HG03521 (cell line): ENCODE data around the gene SOX3.

Source experiments
- ATAC-seq: cut with Tn5 transposase; IDR thresholded peaks from one replicate; pipeline ENCODE4 v1.9.1; 2021; ENCODE audit warnings: mild to moderate bottlenecking, moderate library complexity; ENCODE audit not compliant: unreplicated experiment

The SOX3 gene

DNA sequence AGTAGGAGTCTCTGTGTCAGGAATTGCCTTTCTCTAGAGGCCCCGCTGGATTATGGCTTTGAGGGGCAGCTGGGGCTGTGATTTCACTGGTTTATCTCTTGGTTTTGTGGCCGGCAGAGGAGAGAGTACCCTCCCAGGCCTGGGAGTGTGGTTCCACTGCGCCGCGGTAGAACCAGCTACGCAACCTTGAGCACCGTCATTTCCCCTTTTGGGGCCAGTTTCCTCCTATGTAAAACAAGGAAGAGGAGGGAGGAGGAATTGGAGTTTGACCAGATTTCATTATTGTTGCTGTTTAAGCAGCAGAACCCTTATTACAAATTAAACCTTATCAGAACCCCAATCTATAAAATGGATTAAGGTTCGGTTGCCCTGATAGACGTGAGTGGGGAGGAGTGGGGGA, 4.4 kb downstream of the SOX3 start:
- ATAC-seq, result no peak

- ATAC-seq, result no peak
These were observed 9.1 kb downstream of the SOX3 start for GRCh38 chrX:140495739-140496138.

GRCh38 chrX:140492066-140492994, 12.5 kb downstream of the SOX3 start:
- no peak for ATAC-seq

DNA sequence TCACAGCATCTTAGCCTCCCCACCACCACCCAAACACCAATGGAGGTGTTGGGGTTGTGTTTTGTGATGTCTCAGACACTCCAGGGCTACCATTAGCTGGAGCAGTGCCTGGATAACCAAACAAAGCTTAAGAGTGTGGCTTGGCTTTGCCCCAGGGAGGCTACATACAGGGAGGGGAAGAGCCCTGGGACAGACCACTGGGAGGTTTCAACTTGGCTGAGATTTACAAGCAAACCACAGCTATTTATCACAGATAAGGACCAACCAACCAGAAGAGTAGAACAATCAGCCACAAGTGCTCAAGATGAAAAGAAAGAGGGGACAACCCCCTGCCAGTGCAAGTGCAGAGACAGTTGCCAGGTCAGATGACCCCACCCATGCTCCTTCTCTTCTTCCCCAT, 24.1 kb downstream of the SOX3 start:
- ATAC-seq, result no peak

- no peak for ATAC-seq
These were observed 26.9 kb downstream of the SOX3 start for GRCh38 chrX:140477987-140478386.

DNA sequence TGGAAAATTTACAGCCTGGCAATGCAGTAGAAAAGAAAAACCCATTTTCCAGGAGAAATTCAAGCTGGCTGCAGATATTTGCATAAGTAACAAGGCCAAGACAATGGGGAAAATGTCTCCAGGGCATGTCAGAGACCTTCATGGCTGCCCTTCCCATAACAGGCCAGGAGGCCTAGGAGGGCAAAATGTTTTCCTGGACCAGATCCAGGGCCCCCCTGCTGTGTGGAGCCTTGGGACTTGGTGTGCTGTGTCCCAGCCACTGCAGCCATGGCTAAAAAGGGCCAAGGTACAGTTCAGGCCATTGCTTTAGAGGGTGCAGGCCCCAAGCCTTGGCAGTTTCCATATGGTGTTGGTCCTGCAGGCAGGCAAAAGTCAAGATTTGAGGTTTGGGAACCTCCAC, 29.8 kb downstream of the SOX3 start:
- ATAC-seq, result no peak

GRCh38 chrX:140467211-140467610, 37.7 kb downstream of the SOX3 start:
- no peak for ATAC-seq
